K562 (cell line): ENCODE measurements around the gene TGFB1I1. TPM values are rescaled to one million over a fixed set of nuclear protein-coding genes. Genes with fewer than 3 reads are reported as not detected.
A peak's percentile ranks its signal among the peaks of the same experiment; 100 is the strongest.

Source experiments
- CXXC5 ChIP-seq: fragments of 250-450 bp; sonication (Bioruptor Pico); IDR thresholded peaks from 2 replicates; pipeline ENCODE4 v1.8.0; 2022; ENCODE audit warnings: inconsistent platforms, mild to moderate bottlenecking, moderate library complexity
- L3MBTL2 ChIP-seq: fragments of 450-650 bp; IDR thresholded peaks from 2 replicates; pipeline ENCODE4 v1.6.1; 2016; ENCODE audit warnings: mild to moderate bottlenecking, moderate library complexity
- SIN3A ChIP-seq, 2 experiments: fragments of 150-350 bp in 1 of 2; IDR thresholded peaks; 2 replicates each; pipeline ENCODE4 v1.6.1; 2011 to 2016; ENCODE audit warnings: borderline replicate concordance in 2 of 2, low read depth in 2 of 2, low read length in 2 of 2, mild to moderate bottlenecking in 2 of 2, moderate library complexity in 2 of 2; ENCODE audit not compliant: control insufficient read depth in 1 of 2
- polyA plus RNA-seq, 8 experiments: library from polyadenylated mRNA; depleted of rRNA in 4 of 8; stranded (reverse) in 5 of 8; unstranded in 3 of 8; fragments of >200 nt; fragmentation: Nextera tagmentation in 2 of 8; fragmentation: Illumina TruSeq in 1 of 8; extraction: Ambion mirVana in 2 of 8; extraction: Trizol in 1 of 8; gene quantifications; 2 replicates each; pipeline versions ENCODE4 v1.2.1 to v1.2.3, GENCODE V29; 2011 to 2014; ENCODE audit warnings: inconsistent platforms in 1 of 8, missing spikeins in 1 of 8
- total RNA-seq, 7 experiments: library from RNA; depleted of rRNA in 6 of 7; stranded (reverse); fragments of >200 nt in 6 of 7; fragmentation: Illumina TruSeq in 2 of 7; extraction: Trizol in 2 of 7; gene quantifications; 2 replicates each; pipeline versions ENCODE4 v1.2.1 to v1.2.3, GENCODE V29; 2011 to 2021; ENCODE audit warnings: low replicate concordance in 1 of 7
- TF ChIP-seq, protein P1 (sequence below), 2 experiments: fragments of 450-650 bp; formaldehyde crosslinking in 1 of 2; IDR thresholded peaks; 2 replicates each; pipeline versions ENCODE4 v1.4.0 to v1.6.1; 2014 to 2020; ENCODE audit warnings: mild to moderate bottlenecking in 2 of 2, borderline replicate concordance in 1 of 2, low read depth in 1 of 2
- TF ChIP-seq, protein P2 (sequence below): fragments of 450-650 bp; IDR thresholded peaks from 2 replicates; pipeline ENCODE4 v1.6.1; 2016; ENCODE audit warnings: mild to moderate bottlenecking, moderate library complexity
- TF ChIP-seq, protein P3 (sequence below): fragments of 250-450 bp; sonication (Bioruptor Pico); IDR thresholded peaks from 2 replicates; pipeline ENCODE4 v1.6.1; 2021; ENCODE audit warnings: mild to moderate bottlenecking

The TGFB1I1 gene
- total and polyA plus RNA-seq, 9 of the 15 experiments (the other 6 are each of a cell fraction or from before 2014, with no cell fraction given) = 0.04 to 0.91 (median 0.19) TPM

DNA sequence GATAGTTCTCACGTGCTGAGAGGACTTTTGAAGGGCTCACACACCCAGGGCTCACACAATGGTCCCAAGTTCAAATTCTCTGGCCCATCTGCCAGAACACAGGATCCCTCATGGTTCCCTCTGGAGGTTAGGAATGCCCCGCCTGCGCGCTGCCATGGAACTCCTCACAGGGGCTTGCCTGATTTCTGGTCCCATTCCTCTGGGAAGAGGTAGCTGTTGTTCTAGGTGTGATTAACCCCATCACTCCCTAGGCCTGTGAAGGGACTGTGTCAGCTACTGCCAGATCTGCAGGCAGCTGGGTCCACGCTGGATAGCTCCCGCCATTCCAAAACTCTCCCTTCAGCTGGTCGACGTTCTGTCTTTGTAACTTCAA is 15.0 kb upstream of the TGFB1I1 start (continued):
- TF ChIP-seq, protein P1, sequence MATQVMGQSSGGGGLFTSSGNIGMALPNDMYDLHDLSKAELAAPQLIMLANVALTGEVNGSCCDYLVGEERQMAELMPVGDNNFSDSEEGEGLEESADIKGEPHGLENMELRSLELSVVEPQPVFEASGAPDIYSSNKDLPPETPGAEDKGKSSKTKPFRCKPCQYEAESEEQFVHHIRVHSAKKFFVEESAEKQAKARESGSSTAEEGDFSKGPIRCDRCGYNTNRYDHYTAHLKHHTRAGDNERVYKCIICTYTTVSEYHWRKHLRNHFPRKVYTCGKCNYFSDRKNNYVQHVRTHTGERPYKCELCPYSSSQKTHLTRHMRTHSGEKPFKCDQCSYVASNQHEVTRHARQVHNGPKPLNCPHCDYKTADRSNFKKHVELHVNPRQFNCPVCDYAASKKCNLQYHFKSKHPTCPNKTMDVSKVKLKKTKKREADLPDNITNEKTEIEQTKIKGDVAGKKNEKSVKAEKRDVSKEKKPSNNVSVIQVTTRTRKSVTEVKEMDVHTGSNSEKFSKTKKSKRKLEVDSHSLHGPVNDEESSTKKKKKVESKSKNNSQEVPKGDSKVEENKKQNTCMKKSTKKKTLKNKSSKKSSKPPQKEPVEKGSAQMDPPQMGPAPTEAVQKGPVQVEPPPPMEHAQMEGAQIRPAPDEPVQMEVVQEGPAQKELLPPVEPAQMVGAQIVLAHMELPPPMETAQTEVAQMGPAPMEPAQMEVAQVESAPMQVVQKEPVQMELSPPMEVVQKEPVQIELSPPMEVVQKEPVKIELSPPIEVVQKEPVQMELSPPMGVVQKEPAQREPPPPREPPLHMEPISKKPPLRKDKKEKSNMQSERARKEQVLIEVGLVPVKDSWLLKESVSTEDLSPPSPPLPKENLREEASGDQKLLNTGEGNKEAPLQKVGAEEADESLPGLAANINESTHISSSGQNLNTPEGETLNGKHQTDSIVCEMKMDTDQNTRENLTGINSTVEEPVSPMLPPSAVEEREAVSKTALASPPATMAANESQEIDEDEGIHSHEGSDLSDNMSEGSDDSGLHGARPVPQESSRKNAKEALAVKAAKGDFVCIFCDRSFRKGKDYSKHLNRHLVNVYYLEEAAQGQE (IDR thresholded peaks at IDR 0.05; ENCODE audit: borderline replicate concordance) = peak; percentile 79
- TF ChIP-seq, protein P1 (CRISPR knock-in tag; IDR thresholded peaks at IDR 0.05; ENCODE audit: low read depth) = no peak
- TF ChIP-seq, protein P2, sequence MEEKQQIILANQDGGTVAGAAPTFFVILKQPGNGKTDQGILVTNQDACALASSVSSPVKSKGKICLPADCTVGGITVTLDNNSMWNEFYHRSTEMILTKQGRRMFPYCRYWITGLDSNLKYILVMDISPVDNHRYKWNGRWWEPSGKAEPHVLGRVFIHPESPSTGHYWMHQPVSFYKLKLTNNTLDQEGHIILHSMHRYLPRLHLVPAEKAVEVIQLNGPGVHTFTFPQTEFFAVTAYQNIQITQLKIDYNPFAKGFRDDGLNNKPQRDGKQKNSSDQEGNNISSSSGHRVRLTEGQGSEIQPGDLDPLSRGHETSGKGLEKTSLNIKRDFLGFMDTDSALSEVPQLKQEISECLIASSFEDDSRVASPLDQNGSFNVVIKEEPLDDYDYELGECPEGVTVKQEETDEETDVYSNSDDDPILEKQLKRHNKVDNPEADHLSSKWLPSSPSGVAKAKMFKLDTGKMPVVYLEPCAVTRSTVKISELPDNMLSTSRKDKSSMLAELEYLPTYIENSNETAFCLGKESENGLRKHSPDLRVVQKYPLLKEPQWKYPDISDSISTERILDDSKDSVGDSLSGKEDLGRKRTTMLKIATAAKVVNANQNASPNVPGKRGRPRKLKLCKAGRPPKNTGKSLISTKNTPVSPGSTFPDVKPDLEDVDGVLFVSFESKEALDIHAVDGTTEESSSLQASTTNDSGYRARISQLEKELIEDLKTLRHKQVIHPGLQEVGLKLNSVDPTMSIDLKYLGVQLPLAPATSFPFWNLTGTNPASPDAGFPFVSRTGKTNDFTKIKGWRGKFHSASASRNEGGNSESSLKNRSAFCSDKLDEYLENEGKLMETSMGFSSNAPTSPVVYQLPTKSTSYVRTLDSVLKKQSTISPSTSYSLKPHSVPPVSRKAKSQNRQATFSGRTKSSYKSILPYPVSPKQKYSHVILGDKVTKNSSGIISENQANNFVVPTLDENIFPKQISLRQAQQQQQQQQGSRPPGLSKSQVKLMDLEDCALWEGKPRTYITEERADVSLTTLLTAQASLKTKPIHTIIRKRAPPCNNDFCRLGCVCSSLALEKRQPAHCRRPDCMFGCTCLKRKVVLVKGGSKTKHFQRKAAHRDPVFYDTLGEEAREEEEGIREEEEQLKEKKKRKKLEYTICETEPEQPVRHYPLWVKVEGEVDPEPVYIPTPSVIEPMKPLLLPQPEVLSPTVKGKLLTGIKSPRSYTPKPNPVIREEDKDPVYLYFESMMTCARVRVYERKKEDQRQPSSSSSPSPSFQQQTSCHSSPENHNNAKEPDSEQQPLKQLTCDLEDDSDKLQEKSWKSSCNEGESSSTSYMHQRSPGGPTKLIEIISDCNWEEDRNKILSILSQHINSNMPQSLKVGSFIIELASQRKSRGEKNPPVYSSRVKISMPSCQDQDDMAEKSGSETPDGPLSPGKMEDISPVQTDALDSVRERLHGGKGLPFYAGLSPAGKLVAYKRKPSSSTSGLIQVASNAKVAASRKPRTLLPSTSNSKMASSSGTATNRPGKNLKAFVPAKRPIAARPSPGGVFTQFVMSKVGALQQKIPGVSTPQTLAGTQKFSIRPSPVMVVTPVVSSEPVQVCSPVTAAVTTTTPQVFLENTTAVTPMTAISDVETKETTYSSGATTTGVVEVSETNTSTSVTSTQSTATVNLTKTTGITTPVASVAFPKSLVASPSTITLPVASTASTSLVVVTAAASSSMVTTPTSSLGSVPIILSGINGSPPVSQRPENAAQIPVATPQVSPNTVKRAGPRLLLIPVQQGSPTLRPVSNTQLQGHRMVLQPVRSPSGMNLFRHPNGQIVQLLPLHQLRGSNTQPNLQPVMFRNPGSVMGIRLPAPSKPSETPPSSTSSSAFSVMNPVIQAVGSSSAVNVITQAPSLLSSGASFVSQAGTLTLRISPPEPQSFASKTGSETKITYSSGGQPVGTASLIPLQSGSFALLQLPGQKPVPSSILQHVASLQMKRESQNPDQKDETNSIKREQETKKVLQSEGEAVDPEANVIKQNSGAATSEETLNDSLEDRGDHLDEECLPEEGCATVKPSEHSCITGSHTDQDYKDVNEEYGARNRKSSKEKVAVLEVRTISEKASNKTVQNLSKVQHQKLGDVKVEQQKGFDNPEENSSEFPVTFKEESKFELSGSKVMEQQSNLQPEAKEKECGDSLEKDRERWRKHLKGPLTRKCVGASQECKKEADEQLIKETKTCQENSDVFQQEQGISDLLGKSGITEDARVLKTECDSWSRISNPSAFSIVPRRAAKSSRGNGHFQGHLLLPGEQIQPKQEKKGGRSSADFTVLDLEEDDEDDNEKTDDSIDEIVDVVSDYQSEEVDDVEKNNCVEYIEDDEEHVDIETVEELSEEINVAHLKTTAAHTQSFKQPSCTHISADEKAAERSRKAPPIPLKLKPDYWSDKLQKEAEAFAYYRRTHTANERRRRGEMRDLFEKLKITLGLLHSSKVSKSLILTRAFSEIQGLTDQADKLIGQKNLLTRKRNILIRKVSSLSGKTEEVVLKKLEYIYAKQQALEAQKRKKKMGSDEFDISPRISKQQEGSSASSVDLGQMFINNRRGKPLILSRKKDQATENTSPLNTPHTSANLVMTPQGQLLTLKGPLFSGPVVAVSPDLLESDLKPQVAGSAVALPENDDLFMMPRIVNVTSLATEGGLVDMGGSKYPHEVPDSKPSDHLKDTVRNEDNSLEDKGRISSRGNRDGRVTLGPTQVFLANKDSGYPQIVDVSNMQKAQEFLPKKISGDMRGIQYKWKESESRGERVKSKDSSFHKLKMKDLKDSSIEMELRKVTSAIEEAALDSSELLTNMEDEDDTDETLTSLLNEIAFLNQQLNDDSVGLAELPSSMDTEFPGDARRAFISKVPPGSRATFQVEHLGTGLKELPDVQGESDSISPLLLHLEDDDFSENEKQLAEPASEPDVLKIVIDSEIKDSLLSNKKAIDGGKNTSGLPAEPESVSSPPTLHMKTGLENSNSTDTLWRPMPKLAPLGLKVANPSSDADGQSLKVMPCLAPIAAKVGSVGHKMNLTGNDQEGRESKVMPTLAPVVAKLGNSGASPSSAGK = peak; percentile 63
- TF ChIP-seq CXXC5 (CRISPR knock-in tag) = no peak
- TF ChIP-seq SIN3A (IDR thresholded peaks at IDR 0.05; ENCODE audit: borderline replicate concordance in 2 of 2, control insufficient read depth in 1 of 2, low read depth in 2 of 2, low read length in 2 of 2) = peak in 1 of 2 experiments; percentile 54; a peak in 1 of 4 replicates
- TF ChIP-seq, protein P3, sequence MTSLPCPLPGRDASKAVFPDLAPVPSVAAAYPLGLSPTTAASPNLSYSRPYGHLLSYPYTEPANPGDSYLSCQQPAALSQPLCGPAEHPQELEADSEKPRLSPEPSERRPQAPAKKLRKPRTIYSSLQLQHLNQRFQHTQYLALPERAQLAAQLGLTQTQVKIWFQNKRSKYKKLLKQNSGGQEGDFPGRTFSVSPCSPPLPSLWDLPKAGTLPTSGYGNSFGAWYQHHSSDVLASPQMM (CRISPR knock-in tag) = no peak
- peak; percentile 58 for TF ChIP-seq L3MBTL2
